Ovary (tissue), 9 donors: ENCODE data around the gene TECTB. TPM values are rescaled to one million over a fixed set of nuclear protein-coding genes. Genes with fewer than 3 reads are reported as not detected.
A peak's percentile ranks its signal among the peaks of the same experiment; 100 is the strongest.

ENCODE experiments used
- DNase-seq, 5 donors: peaks; one replicate each; pipeline ENCODE4 v3.0.0-alpha.2; 2019 to 2020
- H3K27ac ChIP-seq, 2 donors: fragments of 200-600 bp; one replicate each; pipeline versions ENCODE4 v1.5.1 to v1.8.0; 2019 to 2022
- H3K27me3 ChIP-seq: fragments of 200-600 bp; one replicate; pipeline ENCODE4 v1.8.0; 2022
- H3K36me3 ChIP-seq: fragments of 200-600 bp; sonication (generic); one replicate; pipeline ENCODE4 v1.5.1; 2019
- H3K4me1 ChIP-seq: one replicate; pipeline ENCODE4 v1.8.1; 2013; ENCODE audit warnings: mild to moderate bottlenecking, moderate library complexity; ENCODE audit not compliant: insufficient read depth
- H3K4me3 ChIP-seq: fragments of 200-600 bp; sonication (generic); one replicate; pipeline ENCODE4 v1.5.1; 2017
- H3K9me3 ChIP-seq, 2 donors: fragments of 200-600 bp in 1 of 2; sonication (generic) in 1 of 2; one replicate each; pipeline versions ENCODE4 v1.5.1 to v1.8.1; 2013 to 2019; ENCODE audit warnings: mild to moderate bottlenecking in 1 of 2, moderate library complexity in 1 of 2
- EP300 ChIP-seq: sonication (generic); formaldehyde crosslinking; IDR thresholded peaks from one replicate; pipeline ENCODE4 v1.6.1; 2017; ENCODE audit warnings: antibody characterized with exemption
- POLR2A ChIP-seq: fragments of 450-650 bp; IDR thresholded peaks from one replicate; pipeline ENCODE4 v1.6.1; 2017; ENCODE audit warnings: antibody characterized with exemption, mild to moderate bottlenecking, moderate library complexity
- WGBS, 3 donors: extraction: QIAGEN DNeasy Blood & Tissue Kit in 1 of 3; methylation state at CpG; one replicate each; pipeline versions ENCODE4 v1.1.5 to v1.1.7; 2013 to 2017; 5-methylcytosine and 5-hydroxymethylcytosine counted together
- intact Hi-C, 4 donors: fragments of 100-400 bp; cut with DNase I; formaldehyde crosslinking; loops; one replicate each; pipeline versions ENCODE4 v1.11.0 to v1.15.1; 2022 to 2023
- polyA plus RNA-seq, 2 donors: library from polyadenylated mRNA; stranded (reverse); fragments of 200-250 nt in 1 of 2; fragments of 350-450 nt in 1 of 2; fragmentation: Illumina TruSeq in 1 of 2; extraction: RNeasy Lipid Tissue Mini Kit (QIAGEN cat#74804) in 1 of 2; gene quantifications; one replicate each; pipeline ENCODE4 v1.2.3, GENCODE V29; 2013 to 2014
- total RNA-seq, 7 donors: library from RNA; depleted of rRNA in 2 of 7; stranded (reverse); fragments of >200 nt in 2 of 7; fragmentation: NEBNext Ultra II Directional in 3 of 7; extraction: Animal tissue kit (Norgen Biotek cat#: 25700) in 3 of 7; gene quantifications; one replicate each; pipeline versions ENCODE4 v1.1.0 to v1.2.4, GENCODE V29; 2016 to 2023
- TF ChIP-seq, protein P1 (sequence below), 3 donors: fragments of 450-650 bp in 2 of 3; fragments of 200-600 bp in 1 of 3; IDR thresholded peaks; one replicate each; pipeline versions ENCODE4 v1.5.1 to v1.8.0; 2016 to 2022; ENCODE audit warnings: antibody characterized with exemption in 3 of 3, mild to moderate bottlenecking in 1 of 3
- donor health status: DM: no; HTN: no; CAD: no; lungs with moderate emphysema.
- donor health status: DM: no; HTN: no; CAD: no.
- donor health status: Bipolar disorder and iron deficiency.
- donor health status: DM: yes; HTN: yes; CAD: no.
- donor health status: DM: no; HTN: no; CAD: no.
- donor health status: DM: yes; HTN: yes; CAD: no.

The TECTB gene
- total and polyA plus RNA-seq, 9 donors: 0.07 TPM; not detected in 8

DNA sequence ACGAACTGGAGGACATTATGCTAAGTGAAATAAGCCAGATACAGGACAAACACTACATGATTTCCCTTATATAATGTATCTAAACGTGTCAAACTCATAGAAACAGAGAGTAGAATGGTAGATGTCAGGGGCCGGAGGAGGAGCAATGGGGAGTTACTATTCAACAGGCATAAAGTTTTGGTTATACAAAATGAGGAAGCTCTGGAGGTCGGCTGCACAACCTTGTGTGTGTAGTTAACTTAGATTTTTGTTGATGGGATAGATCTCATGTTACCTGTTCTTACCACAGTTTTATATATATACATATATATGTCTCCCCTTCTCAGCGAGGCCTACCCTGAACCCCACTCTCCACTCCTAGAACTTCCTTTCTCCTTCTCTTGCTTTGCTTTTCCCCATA lies 22.4 kb upstream of the TECTB start:
- WGBS, 3 donors: 69 to 85% (median 83%) methylated on average over 5 of the region's 5 CpGs
- DNase-seq: no peak
- no peaks in the 10 kb centered on the region for H3K36me3 ChIP-seq

DNA sequence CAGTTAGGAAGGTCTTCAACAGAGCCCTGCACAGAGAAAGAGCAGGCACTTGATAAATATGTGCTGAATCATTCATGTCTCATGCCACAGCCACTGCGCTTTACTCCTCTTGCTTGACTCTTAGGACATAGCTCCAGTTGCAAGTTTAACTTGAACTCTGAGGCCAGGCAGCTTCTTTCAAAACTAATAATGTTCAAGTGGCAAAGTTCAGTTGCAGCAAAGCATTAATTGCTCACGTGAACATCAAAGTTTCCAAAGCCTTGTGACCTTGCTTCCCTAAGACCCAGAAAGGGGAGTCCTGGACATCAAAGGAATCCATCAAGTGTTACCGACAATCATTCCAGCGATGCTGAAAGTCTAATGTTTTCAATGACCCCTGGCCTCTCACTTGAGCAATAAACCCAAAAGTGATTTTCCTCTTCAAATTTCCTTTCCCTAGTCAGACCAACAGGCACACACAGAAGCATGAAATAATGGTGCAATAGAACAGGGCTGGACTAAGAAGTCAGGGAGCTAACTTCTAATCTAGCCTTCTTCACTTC lies 21.8 kb upstream of the TECTB start:
- Histone ChIP-seq H3K4me3 (no peak overlapping the region), H3K27me3 (no peaks in the 10 kb centered on the region), H3K27ac (no peak overlapping the region), H3K36me3 (no peaks in the 10 kb centered on the region), H3K9me3 (no peaks in the 10 kb centered on the region), H3K4me1 (no peaks in the 10 kb centered on the region)
- peak in 1 of 5 donors; percentile 11 for DNase-seq
- WGBS, 3 donors: 8 to 29% (median 15%) methylated on average over 4 of the region's 4 CpGs
- intact Hi-C loops: no loop called here
- TF ChIP-seq EP300: no peak
- TF ChIP-seq, protein P1, sequence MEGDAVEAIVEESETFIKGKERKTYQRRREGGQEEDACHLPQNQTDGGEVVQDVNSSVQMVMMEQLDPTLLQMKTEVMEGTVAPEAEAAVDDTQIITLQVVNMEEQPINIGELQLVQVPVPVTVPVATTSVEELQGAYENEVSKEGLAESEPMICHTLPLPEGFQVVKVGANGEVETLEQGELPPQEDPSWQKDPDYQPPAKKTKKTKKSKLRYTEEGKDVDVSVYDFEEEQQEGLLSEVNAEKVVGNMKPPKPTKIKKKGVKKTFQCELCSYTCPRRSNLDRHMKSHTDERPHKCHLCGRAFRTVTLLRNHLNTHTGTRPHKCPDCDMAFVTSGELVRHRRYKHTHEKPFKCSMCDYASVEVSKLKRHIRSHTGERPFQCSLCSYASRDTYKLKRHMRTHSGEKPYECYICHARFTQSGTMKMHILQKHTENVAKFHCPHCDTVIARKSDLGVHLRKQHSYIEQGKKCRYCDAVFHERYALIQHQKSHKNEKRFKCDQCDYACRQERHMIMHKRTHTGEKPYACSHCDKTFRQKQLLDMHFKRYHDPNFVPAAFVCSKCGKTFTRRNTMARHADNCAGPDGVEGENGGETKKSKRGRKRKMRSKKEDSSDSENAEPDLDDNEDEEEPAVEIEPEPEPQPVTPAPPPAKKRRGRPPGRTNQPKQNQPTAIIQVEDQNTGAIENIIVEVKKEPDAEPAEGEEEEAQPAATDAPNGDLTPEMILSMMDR (IDR thresholded peaks at IDR 0.05): no peak
- no peak for TF ChIP-seq POLR2A

More for the DNA sequence above, 22.4 kb upstream of the TECTB start:
- Histone ChIP-seq H3K27me3 (no peaks in the 10 kb centered on the region), H3K9me3 (no peaks in the 10 kb centered on the region), H3K4me1 (no peaks in the 10 kb centered on the region), H3K27ac (no peak overlapping the region), H3K4me3 (no peak overlapping the region)
- intact Hi-C loops: no loop called here
- no peak for TF ChIP-seq EP300
- TF ChIP-seq, protein P1 (IDR thresholded peaks at IDR 0.05): no peak
- no peak for TF ChIP-seq POLR2A

DNA sequence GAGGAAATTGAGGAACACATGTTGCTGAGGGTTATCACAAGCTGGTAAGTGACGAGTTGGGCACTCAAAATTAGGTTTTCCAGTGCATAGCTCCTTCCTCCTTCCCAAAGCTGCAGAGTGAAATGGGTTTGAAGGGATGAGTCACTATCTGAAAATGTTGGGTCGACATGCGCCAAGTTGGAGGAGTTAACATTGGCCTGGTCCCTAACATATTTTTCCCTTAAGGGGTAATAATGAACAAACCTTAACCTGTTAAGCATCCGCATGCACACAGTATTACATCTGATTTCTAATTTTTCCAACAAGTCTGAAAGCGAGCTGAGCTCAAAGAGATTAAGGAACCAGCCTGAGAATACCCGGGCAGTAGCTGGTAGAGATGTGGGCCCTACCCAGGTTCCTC lies 20.7 kb upstream of the TECTB start:
- no peak for DNase-seq
- Histone ChIP-seq H3K36me3 (no peaks in the 10 kb centered on the region), H3K4me1 (no peaks in the 10 kb centered on the region), H3K27ac (no peak overlapping the region), H3K9me3 (no peaks in the 10 kb centered on the region), H3K4me3 (no peak overlapping the region), H3K27me3 (no peaks in the 10 kb centered on the region)
- intact Hi-C loops: no loop called here
- TF ChIP-seq POLR2A (no peak), EP300 (no peak)
- TF ChIP-seq, protein P1 (IDR thresholded peaks at IDR 0.05): no peak
- WGBS, 3 donors: 50 to 78% (median 74%) methylated on average over 6 of the region's 6 CpGs

DNA sequence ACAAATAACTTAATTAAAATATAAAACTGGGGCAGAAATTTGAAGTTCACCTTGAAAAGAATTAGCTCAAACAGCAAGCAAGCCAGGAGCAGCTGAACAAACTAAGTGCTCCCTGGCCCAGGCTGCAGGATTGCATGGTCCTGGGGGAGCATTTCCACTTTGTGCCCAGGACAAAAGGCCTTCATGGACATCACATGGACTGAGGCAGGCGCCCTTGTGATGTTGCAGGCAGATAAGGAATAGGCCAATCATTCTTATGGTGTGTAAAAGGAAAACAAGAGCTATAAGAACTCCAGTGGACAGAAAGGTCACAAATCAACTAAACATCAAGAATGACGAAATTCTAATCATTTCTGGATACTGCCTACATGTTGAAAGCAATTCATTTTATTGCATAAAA lies 17.5 kb upstream of the TECTB start:
- Histone ChIP-seq H3K27me3 (no peaks in the 10 kb centered on the region), H3K4me3 (no peak overlapping the region), H3K9me3 (no peaks in the 10 kb centered on the region), H3K4me1 (no peaks in the 10 kb centered on the region), H3K27ac (no peak overlapping the region), H3K36me3 (no peaks in the 10 kb centered on the region)
- TF ChIP-seq POLR2A: no peak
- TF ChIP-seq EP300: no peak
- TF ChIP-seq, protein P1 (IDR thresholded peaks at IDR 0.05): no peak
- no peak for DNase-seq
- WGBS, 3 donors: 34 to 46% (median 41%) methylated on average over 2 of the region's 2 CpGs
- intact Hi-C loops: no loop called here
